DOHH2 (cell line): ENCODE data around the gene SCYL1.
"Not testable (repeated sequence)": the region's sequence is repeated elsewhere in the genome, so short reads cannot be mapped to it uniquely, and the experiment has no call there.

Experiments
- EZH2phosphoT487 ChIP-seq: fragments of 200-600 bp; sonication (generic); IDR thresholded peaks from 2 replicates; pipeline ENCODE4 v1.6.1; 2017; ENCODE audit warnings: borderline replicate concordance, mild to moderate bottlenecking, antibody characterized with exemption, low read length, moderate library complexity, mixed read lengths
- TF ChIP-seq, protein P1 (sequence below): fragments of 200-600 bp; sonication (generic); IDR thresholded peaks from one replicate; pipeline ENCODE4 v1.5.1; 2014; ENCODE audit warnings: antibody characterized with exemption, mild to moderate bottlenecking, low read depth, low read length; ENCODE audit not compliant: poor library complexity, severe bottlenecking

DNA sequence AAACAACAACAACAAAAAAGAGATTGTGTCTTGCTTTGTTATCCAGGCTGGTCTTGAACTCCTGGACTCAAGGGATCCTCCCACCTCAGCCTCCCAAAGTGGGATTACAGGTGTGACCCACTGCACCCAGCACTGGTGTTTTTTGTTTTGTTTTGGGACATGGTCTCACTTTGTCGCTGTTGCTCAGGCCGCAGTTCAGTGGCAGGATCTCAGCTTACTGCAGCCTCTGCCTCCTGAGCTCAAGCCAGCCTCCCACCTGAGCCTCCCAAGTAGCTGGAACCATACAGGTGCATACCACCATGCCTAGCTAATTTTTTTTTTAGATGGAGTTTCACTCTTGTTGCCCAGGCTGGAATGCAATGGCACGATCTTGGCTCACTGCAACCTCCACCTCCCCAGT, 12.6 kb upstream of the SCYL1 start:
- TF ChIP-seq, protein P1, sequence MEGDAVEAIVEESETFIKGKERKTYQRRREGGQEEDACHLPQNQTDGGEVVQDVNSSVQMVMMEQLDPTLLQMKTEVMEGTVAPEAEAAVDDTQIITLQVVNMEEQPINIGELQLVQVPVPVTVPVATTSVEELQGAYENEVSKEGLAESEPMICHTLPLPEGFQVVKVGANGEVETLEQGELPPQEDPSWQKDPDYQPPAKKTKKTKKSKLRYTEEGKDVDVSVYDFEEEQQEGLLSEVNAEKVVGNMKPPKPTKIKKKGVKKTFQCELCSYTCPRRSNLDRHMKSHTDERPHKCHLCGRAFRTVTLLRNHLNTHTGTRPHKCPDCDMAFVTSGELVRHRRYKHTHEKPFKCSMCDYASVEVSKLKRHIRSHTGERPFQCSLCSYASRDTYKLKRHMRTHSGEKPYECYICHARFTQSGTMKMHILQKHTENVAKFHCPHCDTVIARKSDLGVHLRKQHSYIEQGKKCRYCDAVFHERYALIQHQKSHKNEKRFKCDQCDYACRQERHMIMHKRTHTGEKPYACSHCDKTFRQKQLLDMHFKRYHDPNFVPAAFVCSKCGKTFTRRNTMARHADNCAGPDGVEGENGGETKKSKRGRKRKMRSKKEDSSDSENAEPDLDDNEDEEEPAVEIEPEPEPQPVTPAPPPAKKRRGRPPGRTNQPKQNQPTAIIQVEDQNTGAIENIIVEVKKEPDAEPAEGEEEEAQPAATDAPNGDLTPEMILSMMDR = not testable (repeated sequence)
- not testable (repeated sequence) for TF ChIP-seq EZH2phosphoT487
